ENCODE data around the gene RHOG. TPM values are rescaled to one million over a fixed set of nuclear protein-coding genes. Genes with fewer than 3 reads are reported as not detected.

Gene RHOG
- total and polyA plus RNA-seq, 9 of the 15 experiments (the other 6 are each of a cell fraction or from before 2014, with no cell fraction given), result 22.6 to 162 (median 80.3) TPM

GRCh38 chr11:3824714-3825472, 15.9 kb downstream of the RHOG start (continued):
- TF ChIP-seq IRF1 (CRISPR knock-in tag; IDR thresholded peaks at IDR 0.05; ENCODE audit: borderline replicate concordance) (no peak), USF2 (CRISPR knock-in tag; IDR thresholded peaks at IDR 0.05) (no peak), TARDBP (IDR thresholded peaks at IDR 0.05) (peak; percentile 62; the same call in 1 of the 2 replicates), NR3C1 (CRISPR knock-in tag; IDR thresholded peaks at IDR 0.05) (no peak), POLR3A (IDR thresholded peaks at IDR 0.05; ENCODE audit: borderline replicate concordance, extremely low read depth, insufficient read depth, insufficient read length) (no peak), ZNF695 (CRISPR knock-in tag; IDR thresholded peaks at IDR 0.05) (no peak), MTA2 (IDR thresholded peaks at IDR 0.05; ENCODE audit: low read depth) (no peak), SRF (CRISPR knock-in tag; IDR thresholded peaks at IDR 0.05) (0 out of 4 replicates have a peak, but pooled peaks of 1 of the 2 experiments have one; percentile 31), NFYB (IDR thresholded peaks at IDR 0.05; ENCODE audit: extremely low read depth, insufficient read length) (no peak), NCOA1 (IDR thresholded peaks at IDR 0.05; ENCODE audit: low read depth) (no peak), GTF2E2 (tag; IDR thresholded peaks at IDR 0.05) (no peak), PCBP1 (IDR thresholded peaks at IDR 0.05; ENCODE audit: low read depth, low read length, poor library complexity, severe bottlenecking) (no peak), ZBTB26 (CRISPR knock-in tag; IDR thresholded peaks at IDR 0.05) (no peak), ELF1 (tag; IDR thresholded peaks at IDR 0.05) (no peak), TRIM24 (IDR thresholded peaks at IDR 0.05) (no peak), ZNF436 (CRISPR knock-in tag; IDR thresholded peaks at IDR 0.05) (no peak), ZNF274 (IDR thresholded peaks at IDR 0.05; ENCODE audit: borderline replicate concordance, low read depth, low read length) (no peak), U2AF1 (optimal IDR thresholded peaks at IDR 0.05; ENCODE audit: low read depth, low read length) (no peak), JUNB (CRISPR knock-in tag; conservative IDR thresholded peaks at IDR 0.05) (no peak), HIVEP1 (CRISPR knock-in tag; IDR thresholded peaks at IDR 0.05) (no peak)
- TF ChIP-seq, protein P1, sequence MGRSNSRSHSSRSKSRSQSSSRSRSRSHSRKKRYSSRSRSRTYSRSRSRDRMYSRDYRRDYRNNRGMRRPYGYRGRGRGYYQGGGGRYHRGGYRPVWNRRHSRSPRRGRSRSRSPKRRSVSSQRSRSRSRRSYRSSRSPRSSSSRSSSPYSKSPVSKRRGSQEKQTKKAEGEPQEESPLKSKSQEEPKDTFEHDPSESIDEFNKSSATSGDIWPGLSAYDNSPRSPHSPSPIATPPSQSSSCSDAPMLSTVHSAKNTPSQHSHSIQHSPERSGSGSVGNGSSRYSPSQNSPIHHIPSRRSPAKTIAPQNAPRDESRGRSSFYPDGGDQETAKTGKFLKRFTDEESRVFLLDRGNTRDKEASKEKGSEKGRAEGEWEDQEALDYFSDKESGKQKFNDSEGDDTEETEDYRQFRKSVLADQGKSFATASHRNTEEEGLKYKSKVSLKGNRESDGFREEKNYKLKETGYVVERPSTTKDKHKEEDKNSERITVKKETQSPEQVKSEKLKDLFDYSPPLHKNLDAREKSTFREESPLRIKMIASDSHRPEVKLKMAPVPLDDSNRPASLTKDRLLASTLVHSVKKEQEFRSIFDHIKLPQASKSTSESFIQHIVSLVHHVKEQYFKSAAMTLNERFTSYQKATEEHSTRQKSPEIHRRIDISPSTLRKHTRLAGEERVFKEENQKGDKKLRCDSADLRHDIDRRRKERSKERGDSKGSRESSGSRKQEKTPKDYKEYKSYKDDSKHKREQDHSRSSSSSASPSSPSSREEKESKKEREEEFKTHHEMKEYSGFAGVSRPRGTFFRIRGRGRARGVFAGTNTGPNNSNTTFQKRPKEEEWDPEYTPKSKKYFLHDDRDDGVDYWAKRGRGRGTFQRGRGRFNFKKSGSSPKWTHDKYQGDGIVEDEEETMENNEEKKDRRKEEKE (IDR thresholded peaks at IDR 0.05; ENCODE audit: borderline replicate concordance in 1 of 2, control insufficient read depth in 1 of 2, low read depth in 2 of 2, low read length in 1 of 2), result peak in 1 of 2 experiments; percentile 33; a peak in 1 of 4 replicates
- TF ChIP-seq, protein P2, sequence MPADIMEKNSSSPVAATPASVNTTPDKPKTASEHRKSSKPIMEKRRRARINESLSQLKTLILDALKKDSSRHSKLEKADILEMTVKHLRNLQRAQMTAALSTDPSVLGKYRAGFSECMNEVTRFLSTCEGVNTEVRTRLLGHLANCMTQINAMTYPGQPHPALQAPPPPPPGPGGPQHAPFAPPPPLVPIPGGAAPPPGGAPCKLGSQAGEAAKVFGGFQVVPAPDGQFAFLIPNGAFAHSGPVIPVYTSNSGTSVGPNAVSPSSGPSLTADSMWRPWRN (IDR thresholded peaks at IDR 0.05; ENCODE audit: low read depth), result no peak

Data from K562 (cell line).